Fibroblast of the conjunctiva (primary cell): ENCODE results near the gene KMT2D.

ENCODE experiments used
- DNase-seq: peaks from one replicate; pipeline ENCODE4 v3.0.0-alpha.2; 2010; ENCODE audit warnings: low read depth

The KMT2D gene

DNA sequence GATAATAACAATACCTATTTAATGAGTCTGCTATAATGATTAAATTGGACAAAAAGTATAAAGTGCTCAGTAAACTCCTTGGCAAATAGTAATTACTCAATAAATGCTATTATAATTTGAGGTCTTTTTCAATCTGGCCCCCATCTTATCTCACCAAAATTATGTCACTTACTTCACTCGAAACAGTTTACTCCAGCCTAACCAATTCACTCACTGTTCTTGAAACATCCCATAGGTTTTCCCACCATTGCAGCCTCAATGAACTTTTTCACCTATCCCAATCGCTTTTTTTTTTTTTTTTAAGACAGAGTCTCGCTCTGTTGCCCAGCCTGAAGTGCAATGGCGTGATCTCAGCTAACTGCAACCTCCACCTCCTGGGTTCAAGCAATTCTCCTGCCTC, 24.6 kb downstream of the KMT2D start:
- no peak for DNase-seq

DNA sequence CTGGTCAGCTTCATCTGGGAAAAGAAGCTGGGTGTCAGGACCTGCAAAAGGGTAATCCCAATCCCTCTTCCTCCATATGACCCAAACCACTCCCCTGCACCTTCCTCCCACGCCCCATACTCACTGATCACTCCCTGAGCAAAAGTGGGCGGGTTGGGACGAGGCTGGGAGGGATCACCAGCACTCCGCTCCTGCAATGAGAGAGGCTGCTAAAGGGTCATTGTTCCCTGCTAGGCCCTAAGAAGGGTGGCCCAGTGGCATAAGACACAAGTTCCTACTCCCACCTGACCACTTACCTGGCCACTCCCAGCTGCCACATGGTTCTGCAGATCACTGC, 26.3 kb downstream of the KMT2D start:
- DNase-seq: no peak

DNA sequence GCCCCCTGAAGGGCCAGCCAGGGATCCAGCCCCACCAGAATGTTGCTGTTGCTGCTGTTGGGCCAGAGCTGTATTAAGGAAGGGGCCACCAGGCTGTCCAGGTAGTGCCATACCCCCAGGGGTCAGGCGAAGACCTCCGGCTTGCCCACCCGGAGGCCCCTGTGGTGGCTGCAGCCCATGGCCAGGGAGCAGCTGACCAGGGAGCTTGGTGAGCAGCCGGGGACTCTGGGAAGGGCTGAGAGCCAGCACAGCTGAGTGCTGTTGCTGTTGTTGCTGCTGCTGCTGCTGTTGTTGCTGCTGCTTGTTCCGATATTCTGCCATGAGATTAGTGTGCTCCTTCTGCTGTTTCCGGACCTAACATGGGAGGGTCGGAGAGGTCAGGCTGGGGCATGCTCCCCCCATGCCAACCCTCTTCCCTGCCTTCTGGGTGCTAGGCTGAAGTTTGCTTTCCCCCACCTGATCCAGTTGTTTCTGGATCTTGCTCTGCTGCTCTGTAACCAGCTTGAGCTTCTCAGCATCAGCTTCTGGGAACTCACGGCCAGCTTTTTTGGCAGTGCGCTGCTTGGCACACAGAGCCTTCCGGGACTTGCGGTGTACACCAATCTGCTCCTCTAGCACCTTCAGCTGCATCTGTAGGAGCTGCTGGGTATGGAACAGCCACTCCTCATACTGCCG, 26.8 kb downstream of the KMT2D start:
- no peak for DNase-seq

DNA sequence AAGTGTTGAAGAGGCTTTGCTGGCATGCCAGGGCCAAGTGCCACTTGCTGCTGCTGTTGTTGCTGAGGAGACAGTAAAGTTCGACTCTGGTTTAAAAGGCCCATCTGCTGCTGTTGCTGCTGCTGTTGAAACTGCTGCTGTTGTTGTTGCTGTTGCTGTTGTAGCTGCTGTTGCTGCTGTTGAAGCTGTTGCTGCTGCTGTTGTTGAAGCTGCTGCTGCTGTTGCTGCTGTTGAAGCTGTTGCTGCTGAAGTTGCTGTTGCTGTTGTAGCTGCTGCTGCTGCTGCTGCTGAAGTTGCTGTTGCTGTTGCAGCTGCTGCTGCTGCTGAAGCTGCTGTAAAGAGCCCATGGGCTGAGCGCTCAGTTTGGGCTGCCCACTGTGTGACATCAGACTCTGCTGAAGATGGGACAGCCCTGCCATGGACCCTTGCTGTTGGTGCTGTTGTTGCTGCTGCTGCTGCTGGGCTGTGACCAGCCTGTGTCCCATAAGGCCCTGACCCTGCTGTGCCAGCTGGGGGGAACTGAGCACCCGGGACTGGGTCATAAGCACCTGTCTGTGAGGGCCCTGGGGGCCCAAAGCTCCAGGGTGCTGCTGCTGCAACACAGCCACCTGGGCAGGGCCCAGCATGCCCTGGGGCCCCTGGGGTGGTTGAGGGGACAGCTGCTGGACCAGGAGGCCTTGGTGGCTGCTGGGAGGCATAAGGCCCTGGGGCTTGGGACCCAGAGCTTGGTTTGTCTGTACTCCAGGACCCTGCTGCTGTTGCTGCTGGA, 27.7 kb downstream of the KMT2D start:
- DNase-seq: no peak

DNA sequence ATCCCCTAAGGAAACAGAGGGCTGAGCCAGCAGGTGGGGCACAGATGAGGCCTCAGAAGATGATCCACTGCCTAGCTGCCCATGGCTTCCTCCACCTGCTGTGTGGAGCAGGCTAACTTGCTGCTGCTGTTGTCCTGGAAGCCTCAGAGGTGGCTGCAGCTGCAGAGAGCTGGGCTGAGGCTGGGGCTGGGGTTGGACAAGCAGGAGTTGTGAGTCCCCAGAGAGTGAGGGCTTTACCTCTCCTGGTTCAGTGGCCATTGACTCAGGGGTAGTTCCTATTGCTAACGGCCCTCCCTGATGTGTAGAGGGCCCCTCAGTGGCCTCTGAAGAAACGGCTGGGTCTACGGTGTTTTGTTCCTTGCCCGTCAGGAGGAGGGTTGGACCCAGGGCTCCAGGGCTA, 28.3 kb downstream of the KMT2D start:
- DNase-seq: no peak

DNA sequence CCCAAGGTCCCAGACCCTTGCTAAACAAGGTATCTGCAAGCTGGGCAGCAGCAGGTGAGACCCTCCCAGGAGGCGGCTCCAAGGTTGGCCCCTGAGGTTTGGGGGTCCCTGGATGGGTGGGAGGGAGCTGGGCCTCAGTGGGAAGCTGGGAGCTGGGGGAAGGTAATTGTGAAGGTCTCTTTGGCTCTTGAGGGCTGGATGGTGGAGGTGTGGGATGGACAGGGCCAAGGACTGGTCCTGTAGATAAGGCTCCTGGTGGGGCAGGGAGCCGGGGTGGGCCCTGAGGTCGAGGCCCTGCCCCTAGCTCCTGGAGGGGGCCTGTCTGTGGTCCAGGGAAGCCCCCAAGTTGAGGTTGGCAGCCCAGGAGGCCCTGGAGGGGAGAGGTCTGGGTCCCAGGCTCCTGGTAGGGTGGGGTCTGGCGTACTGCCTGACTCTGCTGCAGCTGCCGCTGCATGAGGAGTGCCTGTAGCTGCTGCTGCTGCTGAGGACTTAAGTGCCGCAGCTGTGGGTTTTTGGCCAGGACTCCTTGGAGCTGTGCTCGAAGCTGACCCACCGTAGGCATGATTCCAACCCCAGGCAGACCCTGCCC, 28.9 kb downstream of the KMT2D start:
- DNase-seq: no peak

DNA sequence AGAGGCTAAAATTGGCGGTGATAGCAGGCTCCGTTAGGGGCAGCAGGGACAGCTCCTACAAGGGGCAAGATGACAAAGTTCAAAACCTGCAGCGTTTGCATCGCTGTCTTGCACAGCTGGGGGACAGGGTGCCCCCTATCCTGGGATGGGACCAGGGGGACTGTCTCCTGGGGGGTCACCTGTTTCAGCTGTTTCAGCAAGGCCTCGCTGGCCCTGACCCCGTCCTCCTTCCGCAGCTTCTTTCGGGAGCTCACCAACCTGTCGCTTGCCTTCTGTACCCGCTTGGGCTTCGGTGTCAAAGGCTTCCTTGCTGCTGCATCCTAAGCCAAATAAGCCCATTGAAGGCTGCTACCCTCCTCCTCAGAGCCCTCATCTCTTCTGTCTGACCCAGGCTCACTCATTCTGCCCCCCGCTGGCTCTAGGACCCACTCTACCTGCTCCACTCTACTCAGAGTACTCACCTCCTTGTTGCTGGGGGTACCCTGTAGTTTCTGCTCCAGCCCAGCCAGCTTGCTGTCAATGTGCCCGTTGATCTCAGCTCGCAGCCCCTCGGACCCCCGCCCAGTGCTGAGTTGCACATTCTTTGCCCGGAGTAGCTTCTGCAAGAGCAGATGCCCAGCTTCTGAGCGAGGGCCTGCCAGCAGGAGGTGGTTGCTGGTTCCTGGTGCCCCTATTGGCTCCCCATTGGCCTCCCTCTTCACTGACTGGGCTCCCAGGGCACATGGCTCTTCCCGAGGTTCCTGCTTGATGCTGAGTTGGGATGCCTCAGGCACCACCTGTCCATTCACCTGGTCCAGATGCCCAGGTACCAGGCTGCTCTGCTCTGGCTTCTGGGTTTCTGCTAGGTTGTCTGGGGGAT, 29.7 kb downstream of the KMT2D start:
- DNase-seq: no peak

DNA sequence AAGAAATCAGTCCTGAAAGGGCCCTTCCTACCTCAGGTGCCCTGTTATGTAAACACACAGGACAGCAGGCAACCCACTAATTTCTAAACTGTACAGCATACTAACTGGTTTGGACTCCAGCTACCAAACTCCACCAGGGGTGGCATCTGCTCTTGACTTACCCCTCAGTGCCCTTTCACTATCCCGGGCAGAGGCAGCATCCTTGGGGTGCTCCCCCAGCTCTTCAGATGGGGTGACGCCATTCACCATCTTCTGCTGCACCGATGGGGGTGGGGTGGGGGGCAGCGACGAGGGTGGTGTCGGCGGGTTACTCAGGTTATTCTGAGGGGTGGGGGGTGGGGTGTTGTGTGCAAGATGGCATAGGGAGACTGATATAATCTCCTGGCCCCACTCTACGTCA, 30.5 kb downstream of the KMT2D start:
- DNase-seq: no peak

DNA sequence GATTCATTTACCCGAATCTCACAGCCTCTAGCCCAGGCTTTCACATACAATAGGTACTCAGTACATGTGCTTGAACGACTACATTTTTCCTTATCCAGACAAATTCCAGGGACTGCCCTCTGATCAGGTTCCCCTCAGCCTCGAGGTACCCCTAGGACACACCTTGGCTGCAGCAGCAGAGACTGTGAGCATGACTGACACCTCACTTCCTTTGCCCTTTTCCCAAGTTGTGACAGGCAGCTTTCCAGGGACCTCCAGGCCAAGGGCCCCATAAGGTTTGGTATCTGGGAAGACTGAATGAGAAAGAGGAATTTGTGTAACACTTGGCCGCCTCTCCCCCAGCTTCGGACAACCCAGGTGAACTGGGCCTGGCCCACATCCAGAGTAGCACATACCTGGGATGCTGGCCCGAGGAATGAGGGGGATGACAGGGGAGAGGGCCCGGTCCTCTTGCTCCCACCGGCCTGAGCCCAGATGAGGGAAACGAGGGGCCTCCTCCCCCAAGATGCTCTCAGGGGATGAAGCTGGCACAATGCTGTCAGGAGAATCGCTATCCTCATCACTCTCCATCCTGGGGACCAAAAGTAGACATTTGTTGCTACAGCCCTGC, 31.8 kb downstream of the KMT2D start:
- DNase-seq: no peak

DNA sequence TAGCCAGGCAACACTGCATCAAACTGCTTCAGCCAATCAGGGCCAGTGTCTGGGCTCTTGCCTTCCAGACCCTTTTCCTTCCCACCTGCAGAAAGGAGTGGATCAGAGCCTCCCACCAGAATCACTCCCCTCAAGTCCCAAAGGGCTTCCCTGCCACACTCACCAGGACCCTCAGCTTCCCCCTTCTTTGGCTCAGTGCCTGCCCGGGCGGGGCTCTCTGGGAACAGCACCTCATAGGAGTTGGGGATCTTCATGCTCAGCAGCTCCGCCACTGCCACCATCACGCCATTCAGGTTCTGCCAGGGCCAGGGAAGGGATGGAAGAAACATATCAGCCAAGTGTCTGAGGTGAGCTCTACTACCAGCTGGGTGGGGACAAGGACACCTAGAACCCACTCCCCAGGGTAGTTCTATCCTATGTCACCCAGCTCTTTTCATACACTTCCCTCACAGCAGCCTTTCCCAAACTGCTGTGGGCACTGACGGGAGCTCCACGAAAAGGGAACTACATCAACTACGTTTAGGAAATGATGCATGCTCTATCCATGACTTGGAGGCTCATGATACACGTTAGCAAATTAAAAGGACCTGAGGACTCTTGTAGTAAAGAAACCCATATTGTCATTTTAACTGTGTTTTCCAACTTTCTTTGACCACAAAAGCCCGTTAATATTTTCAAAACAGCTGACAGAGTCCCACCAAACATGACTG, 32.6 kb downstream of the KMT2D start:
- no peak for DNase-seq

DNA sequence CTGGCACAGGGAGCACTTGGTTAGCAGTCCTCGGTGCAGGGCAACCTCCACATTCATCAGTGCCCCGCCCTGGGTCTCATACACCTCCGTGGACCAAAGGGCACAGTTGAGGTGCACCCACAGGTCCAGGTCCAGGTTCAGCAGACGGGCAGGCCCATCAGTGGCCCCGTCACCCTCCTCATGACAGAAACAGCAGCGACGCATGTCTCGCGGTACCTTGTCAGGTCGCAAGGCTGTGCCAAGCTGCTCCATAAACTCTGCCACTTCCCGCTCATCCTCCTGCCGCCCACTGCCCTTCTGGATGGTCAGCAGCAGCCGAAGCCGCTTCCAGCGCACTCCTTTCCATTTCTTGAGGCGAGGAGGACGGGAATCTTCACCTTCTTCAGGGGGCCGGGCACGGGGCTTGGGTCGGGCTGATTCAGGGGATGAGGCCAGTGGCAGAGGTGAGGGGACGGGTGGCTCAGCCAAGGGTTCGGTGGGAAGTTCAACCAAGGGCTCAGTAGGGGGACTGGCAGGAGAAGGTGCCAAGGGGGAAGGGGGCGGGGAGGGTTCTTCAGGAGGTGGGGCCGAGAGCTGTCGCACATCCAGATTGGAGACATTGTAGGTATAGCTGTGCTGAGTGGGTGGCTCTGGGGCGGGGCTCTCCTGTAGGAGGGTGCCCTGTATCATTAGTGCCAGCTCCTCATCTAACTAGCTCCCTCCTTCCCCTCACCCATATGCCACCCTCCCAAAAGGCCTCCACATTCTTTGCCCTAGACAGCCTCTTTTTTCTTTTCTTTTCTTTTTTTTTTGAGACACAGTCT, 33.7 kb downstream of the KMT2D start:
- DNase-seq: no peak

DNA sequence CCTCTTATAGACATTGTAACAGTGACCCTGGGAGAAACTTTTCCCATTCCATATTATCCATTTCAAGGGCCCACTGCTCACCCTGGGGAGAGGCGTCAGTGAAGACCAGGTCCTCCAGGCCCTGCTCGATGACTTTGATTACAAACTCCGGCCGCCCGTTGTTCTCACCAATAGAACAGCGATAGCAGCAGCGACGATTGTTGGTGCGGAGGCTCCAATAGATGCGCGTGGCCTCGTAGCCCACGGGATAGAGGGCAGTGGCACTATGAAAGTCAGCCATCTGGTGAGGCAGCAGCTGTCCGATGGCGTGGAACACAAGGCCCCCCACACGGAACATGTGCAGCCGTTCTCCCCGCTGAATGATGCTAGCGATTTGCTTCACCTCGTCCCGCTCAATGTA, 34.5 kb downstream of the KMT2D start:
- no peak for DNase-seq

DNA sequence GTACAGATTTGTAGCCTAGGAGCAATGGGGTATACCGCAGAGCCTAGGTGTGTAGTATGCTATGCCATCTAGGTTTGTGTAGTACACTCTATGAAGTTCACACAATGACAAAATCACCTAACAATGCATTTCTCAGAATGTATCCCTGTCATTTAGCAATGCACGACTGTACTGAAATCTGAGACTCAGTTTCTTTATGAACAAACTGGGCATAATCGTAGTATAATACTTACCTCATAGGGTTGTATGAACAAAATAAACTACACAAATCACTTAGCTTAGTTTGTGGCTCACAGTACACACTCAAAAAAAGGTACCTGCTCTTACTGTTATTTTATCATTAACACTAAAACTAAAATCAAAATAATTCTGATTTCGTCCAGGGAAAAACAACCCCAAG, 35.1 kb downstream of the KMT2D start:
- DNase-seq: no peak

DNA sequence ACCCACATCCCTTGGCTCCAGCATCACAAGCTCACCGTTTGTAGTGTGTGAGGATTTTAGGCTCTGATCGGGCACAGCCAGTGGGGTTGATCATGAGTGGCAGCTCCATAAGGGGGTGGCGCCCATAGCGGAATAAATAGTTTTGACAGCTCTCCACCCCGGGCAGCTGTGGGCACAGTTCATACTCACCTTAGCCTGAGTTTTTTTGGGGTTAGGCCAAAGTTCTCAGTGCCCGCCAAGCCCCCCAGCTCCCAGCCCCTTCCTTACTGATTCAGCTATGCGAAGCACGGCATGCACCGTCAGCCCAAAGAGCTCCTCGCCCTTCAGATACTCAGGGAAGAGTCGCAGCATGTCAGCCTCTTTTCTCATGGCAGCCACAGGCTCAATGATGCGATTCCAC, 36.1 kb downstream of the KMT2D start:
- DNase-seq: no peak

DNA sequence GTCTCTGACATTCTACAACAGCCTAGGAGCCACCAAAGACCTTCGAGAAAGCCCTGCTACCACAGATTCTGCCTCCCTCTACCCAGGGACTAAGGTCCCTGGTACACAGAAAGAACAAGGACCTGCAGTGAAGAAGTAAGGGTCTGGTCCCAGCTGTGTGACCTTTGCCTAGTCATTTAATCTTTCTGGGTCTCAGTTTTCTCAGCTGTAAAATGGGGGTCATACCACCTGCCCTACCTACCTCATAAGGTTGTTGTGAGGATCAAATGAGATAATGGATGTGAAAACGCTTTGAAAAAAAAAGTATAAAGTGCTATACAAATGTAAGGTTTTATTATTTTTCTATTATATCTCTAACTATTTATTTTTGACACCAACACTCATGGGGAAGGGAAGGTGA, 36.8 kb downstream of the KMT2D start:
- no peak for DNase-seq

DNA sequence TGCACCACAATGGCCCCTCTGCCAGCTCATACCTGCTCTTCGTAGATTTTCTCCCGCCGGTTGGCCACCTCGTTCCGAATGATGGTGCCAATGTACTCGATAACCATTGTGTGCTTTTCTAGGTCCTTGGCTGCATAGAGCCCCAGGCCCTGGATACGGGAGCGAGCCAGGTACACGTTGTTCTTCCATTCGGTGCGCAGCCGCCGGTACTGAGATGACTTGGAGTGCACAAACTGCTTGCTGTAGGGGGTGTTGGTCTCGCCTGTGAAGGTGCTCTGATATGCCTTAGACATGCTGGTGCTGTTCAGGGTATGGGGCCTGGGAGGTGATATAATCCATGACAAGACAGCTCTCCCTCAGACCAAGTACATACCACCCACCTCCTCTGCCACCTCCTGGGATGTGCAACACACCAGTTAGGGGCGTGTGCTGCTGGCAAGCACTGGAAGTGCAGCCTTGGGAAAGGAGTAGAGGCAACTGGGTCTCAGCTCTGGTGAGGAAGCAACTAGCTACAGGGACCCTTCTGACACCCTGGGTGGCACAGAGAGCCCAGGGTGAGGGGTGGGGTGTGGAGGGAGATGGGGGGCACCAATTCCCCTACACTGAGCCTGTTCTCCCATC, 37.9 kb downstream of the KMT2D start:
- DNase-seq: no peak

DNA sequence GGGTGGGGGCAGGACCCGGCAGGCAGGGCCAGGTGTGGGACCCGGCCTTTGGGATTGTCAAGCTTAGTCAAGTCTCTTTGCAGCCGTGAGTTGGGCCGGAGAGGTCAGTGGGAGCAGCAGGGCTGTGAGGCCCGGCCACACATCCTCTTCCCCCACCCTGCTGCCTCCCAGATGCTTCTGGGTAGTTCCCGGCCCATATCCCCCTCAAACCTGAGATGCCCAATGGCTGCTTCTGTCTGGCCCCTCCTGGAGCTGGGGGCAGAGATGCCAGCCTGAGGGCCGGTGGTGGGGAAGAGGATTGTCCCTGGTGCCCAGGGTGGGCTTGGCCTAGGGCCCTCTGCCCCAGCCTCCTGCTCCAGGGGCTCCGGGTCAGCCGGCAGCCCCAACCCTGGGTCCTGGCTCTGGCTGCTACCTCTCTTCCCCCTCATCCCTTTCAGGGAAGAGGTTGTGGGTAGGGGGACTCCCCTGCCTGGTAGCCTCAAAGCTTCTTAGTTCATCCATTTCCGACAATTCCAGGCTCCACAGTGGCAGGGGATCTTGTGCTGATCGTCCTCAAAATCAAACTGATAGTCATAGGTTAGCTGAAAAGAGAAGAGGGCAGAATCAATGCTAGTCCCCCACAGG, 39.2 kb downstream of the KMT2D start:
- DNase-seq: no peak

DNA sequence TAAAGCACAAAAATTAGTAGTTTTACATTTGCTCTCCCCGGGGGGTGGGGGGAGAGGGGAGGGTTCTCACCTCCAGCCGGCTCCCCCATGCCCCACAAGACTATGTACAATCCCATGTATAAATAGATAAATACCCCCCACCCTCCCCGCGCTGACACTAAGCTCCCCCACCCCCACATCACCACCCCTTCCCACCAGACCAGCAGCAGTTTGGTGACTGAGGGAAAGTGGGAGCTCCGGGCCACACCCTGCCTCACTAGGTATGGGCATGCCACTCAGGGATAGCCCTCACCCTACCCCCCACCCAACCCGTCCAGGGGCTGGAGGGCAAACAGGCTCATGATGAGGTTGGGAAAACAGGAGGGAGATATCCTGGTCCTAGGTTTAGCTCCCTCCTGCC, 40.2 kb downstream of the KMT2D start:
- no peak for DNase-seq

DNA sequence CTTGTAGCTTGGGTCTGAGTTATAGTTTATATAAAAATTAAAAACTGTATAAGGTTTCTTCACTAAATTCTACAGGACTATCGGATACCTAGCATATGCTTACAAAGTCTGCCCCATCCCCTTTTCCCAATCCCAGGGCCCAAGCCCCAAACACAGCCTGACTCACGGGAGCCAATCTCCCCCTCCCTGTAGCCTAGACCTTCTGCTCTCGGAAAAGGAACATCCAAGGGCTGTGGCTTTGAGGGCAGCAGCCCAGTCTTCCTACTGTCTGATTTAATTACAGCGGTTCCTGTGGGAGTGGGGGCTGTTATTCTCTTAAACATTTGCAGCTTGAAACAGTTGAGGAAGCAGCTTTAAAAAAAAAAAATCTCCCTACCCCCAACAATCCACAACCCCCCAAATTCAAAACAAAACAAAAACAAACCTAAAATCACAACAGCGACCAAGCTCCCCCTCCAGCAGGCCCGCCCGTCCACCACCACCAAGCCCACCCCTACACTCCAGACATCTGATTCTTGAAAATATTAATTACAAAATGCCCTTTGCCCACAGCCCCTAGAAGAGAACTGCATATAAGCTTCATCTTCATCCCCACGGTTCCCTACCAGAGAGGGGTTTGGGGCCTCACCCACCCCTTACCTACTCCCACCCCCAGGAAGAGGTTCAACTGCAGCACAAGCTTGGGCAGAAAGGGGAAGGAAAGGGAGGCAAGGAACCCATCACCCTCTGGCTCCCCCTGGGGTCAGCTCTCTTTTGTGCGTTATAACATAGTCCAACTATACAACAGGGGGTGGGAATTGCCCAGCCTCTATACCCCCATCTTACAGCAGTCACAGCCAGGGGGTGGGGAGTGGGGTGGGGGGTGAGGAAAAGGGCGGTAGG, 40.9 kb downstream of the KMT2D start:
- no peak for DNase-seq
